Mesothelial cell of epicardium (in vitro differentiated cells): Measurements from ENCODE around the gene WWOX. TPM values are rescaled to one million over a fixed set of nuclear protein-coding genes. Genes with fewer than 3 reads are reported as not detected.
"Not testable (repeated sequence)": the region's sequence is repeated elsewhere in the genome, so short reads cannot be mapped to it uniquely, and the experiment has no call there.

Experiments
- DNase-seq, 2 experiments: peaks; one replicate each; pipeline ENCODE4 v3.0.0; 2021; ENCODE audit warnings: low spot score in 2 of 2; ENCODE audit not compliant: unreplicated experiment in 2 of 2
- H3K27ac Mint-ChIP-seq: 2 replicates; pipeline ENCODE4 v1.8.0; 2021; ENCODE audit warnings: mixed read lengths
- H3K27me3 Mint-ChIP-seq: 2 replicates; pipeline ENCODE4 v1.8.0; 2021; ENCODE audit warnings: low read depth, mixed read lengths
- H3K36me3 Mint-ChIP-seq: 2 replicates; pipeline ENCODE4 v1.8.0; 2021; ENCODE audit warnings: mixed read lengths
- H3K4me1 Mint-ChIP-seq: 2 replicates; pipeline ENCODE4 v1.8.0; 2021; ENCODE audit warnings: mixed read lengths
- H3K4me3 Mint-ChIP-seq: 2 replicates; pipeline ENCODE4 v1.8.0; 2021; ENCODE audit warnings: mild to moderate bottlenecking, moderate library complexity, mixed read lengths
- H3K9me3 Mint-ChIP-seq: 2 replicates; pipeline ENCODE4 v1.8.0; 2021; ENCODE audit warnings: mixed read lengths
- CTCF ChIP-seq: fragments of 200-600 bp; sonication (generic); IDR thresholded peaks from one replicate; pipeline ENCODE4 v1.5.0; 2021; ENCODE audit warnings: antibody characterized with exemption; ENCODE audit not compliant: unreplicated experiment
- total RNA-seq: library from RNA; stranded (reverse); gene quantifications from 3 replicates; pipeline ENCODE4 v1.2.1, GENCODE V29; 2021

The WWOX gene
- total RNA-seq, 1 donor from 2014 or later, result 29.7 TPM

DNA sequence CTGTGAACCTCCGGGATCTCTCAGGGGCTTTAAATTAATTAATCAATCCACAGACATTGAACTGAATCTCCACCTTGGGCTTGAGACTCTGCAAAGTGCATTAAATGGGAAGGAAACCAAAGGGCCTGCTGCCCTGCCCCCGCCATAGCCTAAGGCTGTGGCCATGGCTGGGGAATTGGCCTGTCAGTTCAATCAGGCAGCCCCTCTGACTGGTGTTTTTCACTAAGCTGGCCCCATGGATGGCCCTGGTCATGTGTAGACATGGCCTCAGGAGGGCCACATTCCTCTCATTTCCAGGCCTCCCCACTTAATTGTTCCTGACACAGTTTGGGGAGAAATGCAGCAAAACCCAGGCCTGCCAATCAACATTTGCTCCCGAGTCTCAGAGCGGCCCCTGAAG, 499.8 kb downstream of the WWOX start:
- H3K27ac Mint-ChIP-seq, result no peak overlapping the region
- H3K4me3 Mint-ChIP-seq, result no peak overlapping the region

GRCh38 chr16:78604423-78605062, 505.1 kb downstream of the WWOX start:
- not testable (repeated sequence) for H3K27ac Mint-ChIP-seq, H3K36me3 Mint-ChIP-seq, H3K4me3 Mint-ChIP-seq, H3K27me3 Mint-ChIP-seq, DNase-seq, H3K9me3 Mint-ChIP-seq
- peaks cover 33% of the 10 kb centered on the region for H3K4me1 Mint-ChIP-seq

More for the DNA sequence above, 499.8 kb downstream of the WWOX start:
- Mint-ChIP-seq H3K27me3 (no peaks in the 10 kb centered on the region), H3K36me3 (no peaks in the 10 kb centered on the region), H3K4me1 (peaks cover 6% of the 10 kb centered on the region), H3K9me3 (peaks cover 5% of the 10 kb centered on the region)
- no peak for TF ChIP-seq CTCF
- no peak for DNase-seq

DNA sequence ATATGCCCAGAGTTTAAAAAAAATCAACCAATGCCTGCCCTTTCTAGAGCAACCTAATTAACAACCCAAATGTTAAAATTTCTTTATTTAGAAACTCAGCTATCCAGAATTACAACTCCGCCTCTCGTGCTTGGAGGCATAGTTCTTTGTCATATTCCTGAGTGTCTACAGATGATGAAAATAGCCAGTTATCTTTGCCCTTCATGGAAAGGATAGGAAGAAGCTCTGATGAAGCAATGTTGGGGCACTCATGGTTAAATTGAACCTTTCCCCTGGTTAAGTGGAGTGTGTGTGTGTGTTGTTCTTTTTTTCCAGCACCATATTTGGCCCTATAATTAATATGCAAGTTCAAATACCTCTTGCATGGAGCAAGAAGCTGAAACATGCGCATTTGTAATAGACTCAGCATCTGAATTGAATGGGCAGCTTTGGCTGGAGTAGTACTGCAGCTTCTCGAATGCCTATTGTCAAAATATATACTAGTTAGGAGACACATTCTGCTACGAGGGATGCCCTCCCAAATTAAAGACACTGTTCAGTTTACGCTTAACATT, 506.2 kb downstream of the WWOX start:
- peaks cover 44% of the 10 kb centered on the region for H3K4me1 Mint-ChIP-seq
- H3K27ac Mint-ChIP-seq, result no peak overlapping the region
- H3K27me3 Mint-ChIP-seq, result no peaks in the 10 kb centered on the region
- H3K4me3 Mint-ChIP-seq, result no peak overlapping the region
- TF ChIP-seq CTCF, result no peak
- H3K36me3 Mint-ChIP-seq, result no peaks in the 10 kb centered on the region
- H3K9me3 Mint-ChIP-seq, result no peaks in the 10 kb centered on the region
- DNase-seq, result no peak

DNA sequence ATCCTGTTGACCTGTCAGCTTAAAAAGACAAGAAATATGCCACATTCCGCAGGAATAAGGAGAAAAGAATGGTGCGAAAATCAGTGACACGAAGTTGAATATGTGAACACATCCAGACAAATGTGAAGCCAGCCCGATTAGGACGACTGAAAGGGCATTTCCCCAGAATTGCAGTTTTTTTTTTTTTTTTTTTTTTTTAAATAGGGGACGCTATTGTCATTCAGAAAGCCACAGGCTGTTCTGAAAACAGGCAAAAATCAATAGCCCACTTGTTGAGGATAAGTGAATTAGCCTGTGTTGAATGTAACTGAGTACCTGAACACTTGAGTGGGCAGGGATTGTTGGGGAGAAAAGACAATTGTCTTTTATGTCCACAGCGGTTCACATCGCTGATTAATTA, 507.1 kb downstream of the WWOX start:
- H3K4me3 Mint-ChIP-seq, result no peak overlapping the region
- no peak for TF ChIP-seq CTCF
- no peaks in the 10 kb centered on the region for H3K27me3 Mint-ChIP-seq
- no peak overlapping the region for H3K27ac Mint-ChIP-seq
- no peaks in the 10 kb centered on the region for H3K36me3 Mint-ChIP-seq
- peaks cover 47% of the 10 kb centered on the region for H3K4me1 Mint-ChIP-seq
- no peak for DNase-seq
- H3K9me3 Mint-ChIP-seq, result no peaks in the 10 kb centered on the region

DNA sequence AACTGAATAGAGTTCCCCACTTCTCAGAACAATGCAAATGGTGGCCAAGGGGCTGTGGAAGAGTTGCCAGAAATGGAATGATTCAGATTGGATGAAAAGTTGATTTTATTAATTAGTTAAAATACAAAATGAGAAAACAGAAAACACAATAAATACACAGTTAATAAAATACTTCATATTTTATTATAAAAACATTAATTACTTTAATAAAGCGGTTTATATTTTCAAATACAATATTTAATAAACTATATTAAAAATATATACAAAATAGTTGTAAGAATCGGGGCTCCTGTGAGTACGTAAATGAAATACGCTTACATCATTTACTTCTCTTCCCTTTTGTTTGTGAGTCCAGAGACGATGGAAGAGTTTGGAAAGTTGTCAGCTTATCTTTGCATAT, 507.6 kb downstream of the WWOX start:
- Mint-ChIP-seq H3K27me3 (no peaks in the 10 kb centered on the region), H3K9me3 (no peaks in the 10 kb centered on the region), H3K4me3 (no peak overlapping the region), H3K27ac (no peak overlapping the region), H3K4me1 (peaks cover 48% of the 10 kb centered on the region), H3K36me3 (no peaks in the 10 kb centered on the region)
- no peak for TF ChIP-seq CTCF
- DNase-seq, result no peak

DNA sequence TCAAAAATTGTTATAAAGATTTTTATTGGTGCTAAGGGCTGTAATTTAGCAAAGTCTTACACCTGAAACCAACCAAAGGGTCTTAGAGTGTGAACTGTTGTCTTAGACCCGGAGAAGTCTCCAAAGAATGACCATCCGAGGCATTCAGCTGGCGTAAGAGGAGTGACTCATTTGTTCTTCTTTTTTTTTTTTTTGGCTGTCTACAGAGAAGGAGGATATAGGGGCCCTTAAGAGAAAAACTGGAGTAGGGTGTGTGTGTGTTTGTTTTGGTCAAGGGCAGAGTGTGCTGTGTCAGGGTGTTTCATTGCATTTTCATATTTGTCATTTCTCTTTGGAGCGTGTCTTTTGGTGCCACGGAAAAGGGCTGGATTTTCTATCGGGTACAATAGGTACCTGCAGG, 508.0 kb downstream of the WWOX start:
- no peaks in the 10 kb centered on the region for H3K9me3 Mint-ChIP-seq
- no peak for TF ChIP-seq CTCF
- H3K4me3 Mint-ChIP-seq, result no peak overlapping the region
- H3K27me3 Mint-ChIP-seq, result no peaks in the 10 kb centered on the region
- DNase-seq, result no peak
- no peaks in the 10 kb centered on the region for H3K36me3 Mint-ChIP-seq
- no peak overlapping the region for H3K27ac Mint-ChIP-seq
- H3K4me1 Mint-ChIP-seq, result peaks cover 48% of the 10 kb centered on the region
